Neural cell (in vitro differentiated cells): ENCODE results near the gene BMP4. TPM values are rescaled to one million over a fixed set of nuclear protein-coding genes. Genes with fewer than 3 reads are reported as not detected.

Source experiments
- H2AFZ ChIP-seq: fragments of 200-600, 300-800 bp; sonication (generic), shearing (Covaris generic); 2 replicates; pipeline ENCODE4 v1.6.0; 2014; ENCODE audit warnings: low read depth, mild to moderate bottlenecking, antibody characterized with exemption, low read length, moderate library complexity
- H3F3A ChIP-seq: fragments of 200-600 bp; shearing (Covaris generic); 2 replicates; pipeline ENCODE4 v1.6.1; 2016; ENCODE audit warnings: mild to moderate bottlenecking, moderate library complexity, mixed read lengths, antibody characterized with exemption, low read length; ENCODE audit not compliant: insufficient read depth, poor library complexity, severe bottlenecking
- H3K27ac ChIP-seq: fragments of 200-600, 300-800 bp; sonication (generic), shearing (Covaris generic); 2 replicates; pipeline ENCODE4 v1.5.1; 2014; ENCODE audit warnings: mild to moderate bottlenecking, low read length, moderate library complexity
- H3K27me3 ChIP-seq: fragments of 300-800, 200-600 bp; sonication (generic), shearing (Covaris generic); 2 replicates; pipeline ENCODE4 v1.6.0; 2014; ENCODE audit warnings: mild to moderate bottlenecking, low read depth, low read length, moderate library complexity; ENCODE audit not compliant: insufficient read depth
- H3K36me3 ChIP-seq: fragments of 300-800, 200-600 bp; sonication (generic), shearing (Covaris generic); 2 replicates; pipeline ENCODE4 v1.5.1; 2014; ENCODE audit warnings: mild to moderate bottlenecking, antibody characterized with exemption, low read length, moderate library complexity; ENCODE audit not compliant: insufficient read depth
- H3K4me2 ChIP-seq: fragments of 300-800, 200-600 bp; sonication (generic), shearing (Covaris generic); 2 replicates; pipeline ENCODE4 v1.6.0; 2014; ENCODE audit warnings: mild to moderate bottlenecking, low read length
- H3K4me3 ChIP-seq: fragments of 300-800, 200-600 bp; sonication (generic), shearing (Covaris generic); 2 replicates; pipeline ENCODE4 v1.5.1; 2014; ENCODE audit warnings: mild to moderate bottlenecking, low read length, moderate library complexity
- H3K79me2 ChIP-seq: fragments of 200-600 bp; shearing (Covaris generic); replicated peaks from 2 replicates; pipeline ENCODE4 v1.6.0; 2014; ENCODE audit warnings: mild to moderate bottlenecking, low read length, moderate library complexity; ENCODE audit not compliant: insufficient read depth
- H3K9ac ChIP-seq: fragments of 300-800, 200-600 bp; sonication (generic), shearing (Covaris generic); 2 replicates; pipeline ENCODE4 v1.6.1; 2016; ENCODE audit warnings: mild to moderate bottlenecking, low read length, mixed read lengths
- H3K9me2 ChIP-seq: fragments of 200-600 bp; shearing (Covaris generic); 2 replicates; pipeline ENCODE4 v1.6.1; 2016; ENCODE audit warnings: mild to moderate bottlenecking, low read length, mixed read lengths; ENCODE audit not compliant: insufficient read depth
- H3K9me3 ChIP-seq: fragments of 200-600, 300-800 bp; sonication (generic), shearing (Covaris generic); 2 replicates; pipeline ENCODE4 v1.6.1; 2016; ENCODE audit warnings: mild to moderate bottlenecking, mixed run types, low read length, moderate library complexity, mixed read lengths
- H4K20me1 ChIP-seq: fragments of 200-600 bp; shearing (Covaris generic); 2 replicates; pipeline ENCODE4 v1.6.1; 2016; ENCODE audit warnings: mild to moderate bottlenecking, mixed run types; ENCODE audit not compliant: insufficient read depth
- CTCF ChIP-seq: fragments of 450-650 bp; IDR thresholded peaks from 2 replicates; pipeline ENCODE4 v1.5.1; 2014; ENCODE audit warnings: antibody characterized with exemption, mild to moderate bottlenecking, moderate library complexity; ENCODE audit not compliant: poor library complexity, severe bottlenecking
- EP300 ChIP-seq: fragments of 450-650 bp; conservative IDR thresholded peaks from 2 replicates; pipeline ENCODE4 v1.6.1; 2014; ENCODE audit warnings: antibody characterized with exemption, mild to moderate bottlenecking, moderate library complexity; ENCODE audit not compliant: poor library complexity, severe bottlenecking
- EZH2 ChIP-seq: fragments of 200-600, 300-800 bp; shearing (Covaris generic), sonication (generic); IDR thresholded peaks from 2 replicates; pipeline ENCODE4 v1.6.1; 2014; ENCODE audit warnings: antibody characterized with exemption, low read length, borderline replicate concordance, mild to moderate bottlenecking; ENCODE audit not compliant: insufficient read depth, poor library complexity, severe bottlenecking
- MXI1 ChIP-seq: fragments of 450-650 bp; conservative IDR thresholded peaks from 2 replicates; pipeline ENCODE4 v1.6.1; 2014; ENCODE audit warnings: antibody characterized with exemption, mild to moderate bottlenecking; ENCODE audit not compliant: poor library complexity, severe bottlenecking
- POLR2AphosphoS5 ChIP-seq: IDR thresholded peaks from 2 replicates; pipeline ENCODE4 v1.6.1; 2012
- RAD21 ChIP-seq: fragments of 450-650 bp; conservative IDR thresholded peaks from 2 replicates; pipeline ENCODE4 v1.6.1; 2014; ENCODE audit warnings: antibody characterized with exemption, mild to moderate bottlenecking, moderate library complexity
- SMC3 ChIP-seq: fragments of 450-650 bp; conservative IDR thresholded peaks from 2 replicates; pipeline ENCODE4 v1.6.1; 2014; ENCODE audit warnings: antibody characterized with exemption, mild to moderate bottlenecking, moderate library complexity; ENCODE audit not compliant: poor library complexity
- TAF1 ChIP-seq: IDR thresholded peaks from 2 replicates; pipeline ENCODE4 v1.6.1; 2012; ENCODE audit warnings: low read depth
- polyA plus RNA-seq: library from polyadenylated mRNA; depleted of rRNA; stranded (reverse); fragments of >200 nt; gene quantifications from 2 replicates; pipeline ENCODE4 v1.2.3, GENCODE V29; 2014
- TF ChIP-seq, protein P1 (sequence below): IDR thresholded peaks from 2 replicates; pipeline ENCODE4 v1.6.1; 2012; ENCODE audit warnings: borderline replicate concordance

Gene BMP4
- polyA plus RNA-seq, 1 donor from 2014 or later: 2.5 TPM

DNA sequence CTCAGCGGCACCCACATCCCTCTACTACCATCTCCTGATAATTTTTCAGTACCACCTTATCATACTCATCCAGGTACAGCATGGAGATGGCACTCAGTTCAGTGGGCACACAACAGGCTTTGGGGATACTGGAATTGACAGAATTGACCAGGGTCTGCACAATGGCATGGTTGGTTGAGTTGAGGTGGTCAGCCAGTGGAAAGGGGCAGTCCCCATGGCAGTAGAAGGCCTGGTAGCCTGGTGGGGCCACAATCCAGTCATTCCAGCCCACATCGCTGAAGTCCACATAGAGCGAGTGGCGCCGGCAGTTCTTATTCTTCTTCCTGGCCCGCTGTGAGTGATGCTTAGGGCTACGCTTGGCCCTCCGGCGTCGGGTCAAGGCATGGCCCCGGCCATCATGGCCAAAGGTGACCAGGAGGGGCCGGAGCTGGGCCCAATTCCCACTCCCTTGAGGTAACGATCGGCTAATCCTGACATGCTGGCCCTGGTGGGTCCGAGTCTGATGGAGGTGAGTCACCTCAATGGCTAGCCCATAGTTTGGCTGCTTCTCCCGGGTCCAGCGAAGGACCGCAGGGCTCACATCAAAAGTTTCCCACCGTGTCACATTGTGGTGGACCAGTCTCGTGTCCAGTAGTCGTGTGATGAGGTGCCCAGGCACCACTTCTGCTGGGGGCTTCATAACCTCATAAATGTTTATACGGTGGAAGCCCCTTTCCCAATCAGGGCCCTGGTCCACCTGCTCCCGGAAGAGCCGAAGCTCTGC is 6.4 kb downstream of the BMP4 start:
- H3K4me2 ChIP-seq: no peak overlapping the region
- peaks cover 87% of the 10 kb centered on the region for H3K27me3 ChIP-seq
- H3K27ac ChIP-seq: no peak overlapping the region
- TF ChIP-seq EP300: no peak
- no peak for TF ChIP-seq CTCF
- TF ChIP-seq SMC3: no peak
- no peak for TF ChIP-seq TAF1
- TF ChIP-seq MXI1: no peak
- TF ChIP-seq, protein P1, sequence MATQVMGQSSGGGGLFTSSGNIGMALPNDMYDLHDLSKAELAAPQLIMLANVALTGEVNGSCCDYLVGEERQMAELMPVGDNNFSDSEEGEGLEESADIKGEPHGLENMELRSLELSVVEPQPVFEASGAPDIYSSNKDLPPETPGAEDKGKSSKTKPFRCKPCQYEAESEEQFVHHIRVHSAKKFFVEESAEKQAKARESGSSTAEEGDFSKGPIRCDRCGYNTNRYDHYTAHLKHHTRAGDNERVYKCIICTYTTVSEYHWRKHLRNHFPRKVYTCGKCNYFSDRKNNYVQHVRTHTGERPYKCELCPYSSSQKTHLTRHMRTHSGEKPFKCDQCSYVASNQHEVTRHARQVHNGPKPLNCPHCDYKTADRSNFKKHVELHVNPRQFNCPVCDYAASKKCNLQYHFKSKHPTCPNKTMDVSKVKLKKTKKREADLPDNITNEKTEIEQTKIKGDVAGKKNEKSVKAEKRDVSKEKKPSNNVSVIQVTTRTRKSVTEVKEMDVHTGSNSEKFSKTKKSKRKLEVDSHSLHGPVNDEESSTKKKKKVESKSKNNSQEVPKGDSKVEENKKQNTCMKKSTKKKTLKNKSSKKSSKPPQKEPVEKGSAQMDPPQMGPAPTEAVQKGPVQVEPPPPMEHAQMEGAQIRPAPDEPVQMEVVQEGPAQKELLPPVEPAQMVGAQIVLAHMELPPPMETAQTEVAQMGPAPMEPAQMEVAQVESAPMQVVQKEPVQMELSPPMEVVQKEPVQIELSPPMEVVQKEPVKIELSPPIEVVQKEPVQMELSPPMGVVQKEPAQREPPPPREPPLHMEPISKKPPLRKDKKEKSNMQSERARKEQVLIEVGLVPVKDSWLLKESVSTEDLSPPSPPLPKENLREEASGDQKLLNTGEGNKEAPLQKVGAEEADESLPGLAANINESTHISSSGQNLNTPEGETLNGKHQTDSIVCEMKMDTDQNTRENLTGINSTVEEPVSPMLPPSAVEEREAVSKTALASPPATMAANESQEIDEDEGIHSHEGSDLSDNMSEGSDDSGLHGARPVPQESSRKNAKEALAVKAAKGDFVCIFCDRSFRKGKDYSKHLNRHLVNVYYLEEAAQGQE: no peak
- no peak for TF ChIP-seq POLR2AphosphoS5
- TF ChIP-seq RAD21: no peak
- TF ChIP-seq EZH2: no peak
- no peaks in the 10 kb centered on the region for H3K79me2 ChIP-seq
- no peaks in the 10 kb centered on the region for H3K36me3 ChIP-seq
- no peaks in the 10 kb centered on the region for H3K9me2 ChIP-seq
- no peak overlapping the region for H2AFZ ChIP-seq
- no peak overlapping the region for H3K4me3 ChIP-seq
- H3F3A ChIP-seq: no peaks in the 10 kb centered on the region
- H4K20me1 ChIP-seq: no peaks in the 10 kb centered on the region
- no peaks in the 10 kb centered on the region for H3K9me3 ChIP-seq
- H3K9ac ChIP-seq: no peak overlapping the region

DNA sequence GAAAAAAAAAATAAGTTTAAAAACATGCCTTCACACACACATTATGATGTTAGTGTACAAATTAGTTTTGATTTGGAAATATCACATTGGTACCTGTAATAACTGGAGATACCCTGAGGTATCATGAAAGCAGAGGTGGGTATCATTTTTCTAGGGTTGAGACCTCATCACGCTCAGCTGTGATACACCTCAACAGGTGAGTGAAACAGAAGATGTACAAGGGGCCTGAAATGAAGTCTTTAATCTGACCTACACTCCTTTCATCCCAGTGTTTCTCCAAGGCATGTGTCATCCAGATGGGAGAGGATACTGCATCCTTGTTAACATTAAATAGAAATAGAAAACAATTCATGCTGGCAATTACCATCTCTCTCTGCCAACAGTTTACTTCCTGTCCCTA is 7.4 kb downstream of the BMP4 start:
- TF ChIP-seq CTCF (no peak), POLR2AphosphoS5 (no peak), EZH2 (no peak), RAD21 (no peak), SMC3 (no peak), TAF1 (no peak), EP300 (no peak), MXI1 (no peak)
- TF ChIP-seq, protein P1: no peak
- Histone ChIP-seq H2AFZ (no peak overlapping the region), H4K20me1 (no peaks in the 10 kb centered on the region), H3F3A (no peaks in the 10 kb centered on the region), H3K36me3 (no peaks in the 10 kb centered on the region), H3K9ac (no peak overlapping the region), H3K9me2 (no peaks in the 10 kb centered on the region), H3K79me2 (no peaks in the 10 kb centered on the region), H3K27me3 (peaks cover 76% of the 10 kb centered on the region), H3K4me3 (no peak overlapping the region), H3K27ac (no peak overlapping the region), H3K4me2 (no peak overlapping the region), H3K9me3 (no peaks in the 10 kb centered on the region)
